Kidney epithelial cell (primary cell): ENCODE data around the gene PRADC1. TPM values are rescaled to one million over a fixed set of nuclear protein-coding genes. Genes with fewer than 3 reads are reported as not detected.

Experiments used
- DNase-seq: peaks from one replicate; pipeline ENCODE4 v3.0.0-alpha.2; 2010; ENCODE audit warnings: low read depth
- H3K27me3 ChIP-seq: 2 replicates; pipeline ENCODE4 v1.6.0; 2011; ENCODE audit warnings: low read length; ENCODE audit not compliant: control insufficient read depth, insufficient read depth
- H3K36me3 ChIP-seq: 2 replicates; pipeline ENCODE4 v1.5.1; 2011; ENCODE audit warnings: low read length; ENCODE audit not compliant: control insufficient read depth, insufficient read depth
- H3K4me3 ChIP-seq: 2 replicates; pipeline ENCODE4 v1.5.1; 2011; ENCODE audit warnings: low read depth, mild to moderate bottlenecking, control low read depth, low read length
- total RNA-seq: library from RNA; depleted of rRNA; stranded (reverse); fragments of >200 nt; gene quantifications from 2 replicates; pipeline ENCODE4 v1.2.3, GENCODE V29; 2015
- TF ChIP-seq, protein P1 (sequence below): IDR thresholded peaks from 2 replicates; pipeline ENCODE4 v1.5.1; 2011; ENCODE audit warnings: mild to moderate bottlenecking, moderate library complexity, low read length, control low read depth, inconsistent platforms; ENCODE audit not compliant: insufficient read depth, poor library complexity, severe bottlenecking

Gene PRADC1
- total RNA-seq, 1 donor from 2014 or later, result 6.6 TPM

DNA sequence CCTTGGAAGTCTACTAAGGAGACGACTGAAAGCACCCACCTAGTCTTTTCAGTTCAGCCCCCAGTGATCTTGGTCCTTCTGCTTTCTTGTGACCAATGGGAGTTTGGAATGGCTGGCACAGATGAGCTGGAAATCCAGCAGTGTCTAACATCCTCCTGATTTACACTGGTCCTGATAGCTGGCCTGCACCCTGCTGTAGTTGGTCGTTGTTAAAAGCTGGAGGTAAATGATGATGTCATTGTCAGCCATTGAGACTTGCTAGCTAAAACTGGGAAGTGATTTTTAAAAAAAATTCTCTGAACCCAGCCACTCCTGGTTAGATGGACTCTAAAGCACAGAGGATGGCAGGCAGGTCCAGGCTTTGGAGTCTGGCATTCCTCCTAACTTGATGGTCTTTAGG is 20.4 kb upstream of the PRADC1 start:
- TF ChIP-seq, protein P1, sequence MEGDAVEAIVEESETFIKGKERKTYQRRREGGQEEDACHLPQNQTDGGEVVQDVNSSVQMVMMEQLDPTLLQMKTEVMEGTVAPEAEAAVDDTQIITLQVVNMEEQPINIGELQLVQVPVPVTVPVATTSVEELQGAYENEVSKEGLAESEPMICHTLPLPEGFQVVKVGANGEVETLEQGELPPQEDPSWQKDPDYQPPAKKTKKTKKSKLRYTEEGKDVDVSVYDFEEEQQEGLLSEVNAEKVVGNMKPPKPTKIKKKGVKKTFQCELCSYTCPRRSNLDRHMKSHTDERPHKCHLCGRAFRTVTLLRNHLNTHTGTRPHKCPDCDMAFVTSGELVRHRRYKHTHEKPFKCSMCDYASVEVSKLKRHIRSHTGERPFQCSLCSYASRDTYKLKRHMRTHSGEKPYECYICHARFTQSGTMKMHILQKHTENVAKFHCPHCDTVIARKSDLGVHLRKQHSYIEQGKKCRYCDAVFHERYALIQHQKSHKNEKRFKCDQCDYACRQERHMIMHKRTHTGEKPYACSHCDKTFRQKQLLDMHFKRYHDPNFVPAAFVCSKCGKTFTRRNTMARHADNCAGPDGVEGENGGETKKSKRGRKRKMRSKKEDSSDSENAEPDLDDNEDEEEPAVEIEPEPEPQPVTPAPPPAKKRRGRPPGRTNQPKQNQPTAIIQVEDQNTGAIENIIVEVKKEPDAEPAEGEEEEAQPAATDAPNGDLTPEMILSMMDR, result no peak
- Histone ChIP-seq H3K4me3 (no peak overlapping the region), H3K36me3 (peaks cover 15% of the 10 kb centered on the region), H3K27me3 (no peaks in the 10 kb centered on the region)
- no peak for DNase-seq

DNA sequence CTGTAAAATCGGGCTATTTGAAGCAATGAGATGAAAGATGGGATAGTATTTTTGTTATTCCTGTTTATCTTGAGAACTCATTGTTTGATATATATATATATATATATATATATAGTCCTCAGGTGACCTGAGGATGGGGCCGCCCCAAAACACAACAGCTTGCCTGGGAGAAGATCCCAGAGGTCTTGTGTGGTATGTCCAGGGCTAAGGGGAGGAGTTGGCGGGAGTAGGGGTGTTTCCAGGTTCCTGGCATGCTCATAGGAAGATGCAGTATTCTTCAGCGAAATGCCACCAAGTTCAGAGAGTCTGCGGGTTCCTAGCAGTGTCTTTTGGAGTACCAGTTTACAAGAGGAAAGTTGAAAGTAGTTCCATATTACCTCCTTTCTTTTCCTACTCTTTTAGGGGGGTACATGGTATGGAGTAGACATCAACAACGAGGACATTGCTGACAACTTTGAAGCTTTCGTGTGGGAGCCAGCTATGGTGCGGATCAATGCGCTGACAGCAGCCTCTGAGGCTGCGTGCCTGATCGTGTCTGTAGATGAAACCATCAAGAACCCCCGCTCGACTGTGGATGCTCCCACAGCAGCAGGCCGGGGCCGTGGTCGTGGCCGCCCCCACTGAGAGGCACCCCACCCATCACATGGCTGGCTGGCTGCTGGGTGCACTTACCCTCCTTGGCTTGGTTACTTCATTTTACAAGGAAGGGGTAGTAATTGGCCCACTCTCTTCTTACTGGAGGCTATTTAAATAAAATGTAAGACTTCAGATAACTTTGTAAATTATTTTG is 19.4 kb upstream of the PRADC1 start:
- H3K4me3 ChIP-seq, result no peak overlapping the region
- peaks cover 18% of the 10 kb centered on the region for H3K36me3 ChIP-seq
- DNase-seq, result no peak
- TF ChIP-seq, protein P1, result no peak
- no peaks in the 10 kb centered on the region for H3K27me3 ChIP-seq

DNA sequence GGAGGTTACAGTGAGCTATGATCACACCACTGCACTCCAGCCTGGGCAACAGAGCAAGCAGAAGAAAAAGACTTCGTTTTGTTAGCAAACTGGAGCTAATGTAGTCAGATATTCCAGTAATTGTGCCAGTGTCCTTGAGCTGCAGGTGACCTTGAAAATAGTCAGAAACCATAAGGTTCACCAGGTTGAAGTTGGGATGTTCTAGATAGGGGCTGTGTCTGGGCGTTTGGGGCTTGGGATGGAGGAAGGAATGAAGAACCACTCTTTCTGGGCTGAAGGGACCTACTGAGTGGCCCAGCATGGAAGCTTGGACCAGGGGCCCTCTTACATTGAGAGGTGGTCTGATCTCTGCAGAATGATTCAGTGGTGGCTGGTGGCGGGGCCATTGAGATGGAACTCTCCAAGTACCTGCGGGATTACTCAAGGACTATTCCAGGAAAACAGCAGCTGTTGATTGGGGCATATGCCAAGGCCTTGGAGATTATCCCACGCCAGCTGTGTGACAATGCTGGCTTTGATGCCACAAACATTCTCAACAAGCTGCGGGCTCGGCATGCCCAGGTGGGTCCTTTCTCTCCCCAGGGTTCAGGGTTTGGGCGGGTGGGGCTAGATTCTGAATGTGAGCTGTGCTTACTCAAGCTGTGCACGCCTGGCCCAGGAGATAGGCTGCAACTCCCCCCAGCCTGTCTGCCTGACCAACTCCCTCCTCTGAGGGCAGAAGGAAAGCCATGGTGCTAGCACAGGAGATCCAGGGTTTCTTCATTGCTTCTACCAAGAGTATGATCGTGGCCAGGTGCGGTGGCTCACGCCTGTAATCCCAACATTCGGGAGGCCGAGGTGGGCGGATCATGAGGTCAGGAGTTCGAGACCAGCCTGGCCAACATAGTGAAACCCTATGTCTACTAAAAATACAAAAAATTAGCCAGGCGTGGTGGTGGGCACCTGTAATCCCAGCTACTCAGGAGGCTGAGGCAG is 18.1 kb upstream of the PRADC1 start:
- Histone ChIP-seq H3K36me3 (peaks cover 18% of the 10 kb centered on the region), H3K4me3 (no peak overlapping the region), H3K27me3 (no peaks in the 10 kb centered on the region)
- TF ChIP-seq, protein P1, result no peak
- no peak for DNase-seq

DNA sequence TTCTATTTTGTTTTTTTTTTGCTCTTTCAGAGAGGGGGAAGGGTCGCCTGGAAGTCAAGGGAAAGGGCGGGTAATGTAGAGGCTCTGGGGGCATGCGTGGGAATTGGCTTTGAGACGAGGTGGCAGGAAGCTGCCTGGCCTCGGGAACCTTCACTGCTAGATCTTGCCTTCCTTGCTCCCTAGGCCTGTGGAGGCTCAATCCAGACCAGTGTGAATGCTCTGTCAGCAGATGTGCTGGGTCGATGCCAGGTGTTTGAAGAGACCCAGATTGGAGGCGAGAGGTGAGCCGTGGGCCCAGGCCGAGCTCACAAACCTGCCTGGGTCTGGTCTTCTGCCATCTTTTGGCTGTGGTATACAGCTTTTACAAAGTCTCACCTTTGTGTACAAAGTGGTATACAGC is 16.6 kb upstream of the PRADC1 start:
- Histone ChIP-seq H3K27me3 (no peaks in the 10 kb centered on the region), H3K36me3 (peaks cover 18% of the 10 kb centered on the region), H3K4me3 (no peak overlapping the region)
- DNase-seq, result no peak
- TF ChIP-seq, protein P1, result no peak

DNA sequence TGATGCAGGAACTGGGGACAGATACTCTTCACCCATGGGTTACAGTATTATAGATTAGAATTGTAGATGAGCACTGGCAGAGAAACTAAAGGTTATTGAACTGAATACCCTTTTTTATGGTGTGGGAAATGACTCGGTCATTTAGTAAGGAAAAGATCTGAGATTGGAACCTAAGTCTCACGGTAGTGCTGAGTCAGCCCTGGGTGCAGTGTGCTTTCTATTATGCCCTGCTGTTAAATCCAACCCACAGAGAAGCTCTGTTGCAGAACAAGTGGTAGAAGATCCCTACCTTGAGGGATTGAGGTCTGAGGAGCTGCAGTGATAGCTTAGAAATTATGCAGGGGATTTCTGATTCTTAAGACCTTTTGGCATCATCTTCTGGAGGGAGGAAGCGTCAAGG is 13.8 kb upstream of the PRADC1 start:
- H3K36me3 ChIP-seq, result peaks cover 11% of the 10 kb centered on the region
- TF ChIP-seq, protein P1, result no peak
- no peak for DNase-seq
- H3K4me3 ChIP-seq, result no peak overlapping the region
- H3K27me3 ChIP-seq, result no peaks in the 10 kb centered on the region
